Fibroblast of villous mesenchyme (primary cell): ENCODE data around the gene AASDHPPT. TPM values are rescaled to one million over a fixed set of nuclear protein-coding genes. Genes with fewer than 3 reads are reported as not detected.

Source experiments
- DNase-seq: peaks from one replicate; pipeline ENCODE4 v3.0.0-alpha.2; 2010; ENCODE audit warnings: low read depth
- H3K4me3 ChIP-seq: 2 replicates; pipeline ENCODE4 v1.5.1; 2011; ENCODE audit warnings: low read depth, mild to moderate bottlenecking, low read length
- CTCF ChIP-seq: IDR thresholded peaks from 2 replicates; pipeline ENCODE4 v1.5.1; 2012; ENCODE audit warnings: low read depth, mild to moderate bottlenecking, low read length; ENCODE audit not compliant: insufficient read depth
- total RNA-seq: library from RNA; depleted of rRNA; stranded (reverse); fragments of >200 nt; gene quantifications from 2 replicates; pipeline ENCODE4 v1.2.3, GENCODE V29; 2012

AASDHPPT gene
- total RNA-seq, 1 donor: 72.5 TPM

- no peak overlapping the region for H3K4me3 ChIP-seq
- DNase-seq: no peak
- no peak for TF ChIP-seq CTCF
Observed at GRCh38 chr11:106132582-106133354, 55.3 kb downstream of the AASDHPPT start.

GRCh38 chr11:106133529-106133928, 56.1 kb downstream of the AASDHPPT start:
- no peak overlapping the region for H3K4me3 ChIP-seq
- peak; percentile 22 for DNase-seq
- peak; percentile 42 for TF ChIP-seq CTCF

- TF ChIP-seq CTCF: no peak
- DNase-seq: no peak
- no peak overlapping the region for H3K4me3 ChIP-seq
Observed at GRCh38 chr11:106137061-106137460, 59.6 kb downstream of the AASDHPPT start.

GRCh38 chr11:106137758-106138157, 60.3 kb downstream of the AASDHPPT start:
- no peak for DNase-seq
- no peak overlapping the region for H3K4me3 ChIP-seq
- no peak for TF ChIP-seq CTCF

Other genes with a start within 250 kb of the AASDHPPT start
- 37.4 and 46.6 TPM in 2 replicates for gene MSANTD4, start 55.4 kb upstream of the AASDHPPT start, total RNA-seq
- 2.6 and 3.9 TPM in 2 replicates for gene KBTBD3, start 315 bp upstream of the AASDHPPT start, total RNA-seq